Stimulated activated CD4-positive, alpha-beta T cell treated with anti-CD3 and anti-CD28 coated beads, Interleukin-4, amount 100 ng/mL, for 24 hours (primary cell): ENCODE measurements around the gene ID1.
"Not testable (repeated sequence)": the region's sequence is repeated elsewhere in the genome, so short reads cannot be mapped to it uniquely, and the experiment has no call there.

ENCODE experiments used
- DNase-seq: peaks from one replicate; pipeline ENCODE4 v3.0.0-alpha.2; 2020

ID1 gene

GRCh38 chr20:31638816-31639215, 33.7 kb downstream of the ID1 start:
- DNase-seq = no peak

- no peak for DNase-seq
Observed at GRCh38 chr20:31640259-31640658, 35.2 kb downstream of the ID1 start.

GRCh38 chr20:31641391-31641790, 36.3 kb downstream of the ID1 start:
- DNase-seq = no peak

GRCh38 chr20:31642837-31643236, 37.7 kb downstream of the ID1 start:
- DNase-seq = no peak

GRCh38 chr20:31643522-31643921, 38.4 kb downstream of the ID1 start:
- DNase-seq = no peak

- no peak for DNase-seq
Observed at GRCh38 chr20:31644701-31645100, 39.6 kb downstream of the ID1 start.

- DNase-seq = not testable (repeated sequence)
Observed at GRCh38 chr20:31648104-31648503, 43.0 kb downstream of the ID1 start.

- no peak for DNase-seq
Observed at GRCh38 chr20:31652917-31653396, 47.9 kb downstream of the ID1 start.

GRCh38 chr20:31653561-31653960, 48.5 kb downstream of the ID1 start:
- no peak for DNase-seq

GRCh38 chr20:31654534-31654933, 49.4 kb downstream of the ID1 start:
- no peak for DNase-seq
